HG03442 (cell line): ENCODE results near the gene C19orf38.
A peak's percentile ranks its signal among the peaks of the same experiment; 100 is the strongest.
"Not testable (repeated sequence)": the region's sequence is repeated elsewhere in the genome, so short reads cannot be mapped to it uniquely, and the experiment has no call there.

Experiments
- ATAC-seq: cut with Tn5 transposase; IDR thresholded peaks from one replicate; pipeline ENCODE4 v1.9.1; 2021; ENCODE audit warnings: mild to moderate bottlenecking, moderate library complexity; ENCODE audit not compliant: unreplicated experiment

C19orf38 gene

DNA sequence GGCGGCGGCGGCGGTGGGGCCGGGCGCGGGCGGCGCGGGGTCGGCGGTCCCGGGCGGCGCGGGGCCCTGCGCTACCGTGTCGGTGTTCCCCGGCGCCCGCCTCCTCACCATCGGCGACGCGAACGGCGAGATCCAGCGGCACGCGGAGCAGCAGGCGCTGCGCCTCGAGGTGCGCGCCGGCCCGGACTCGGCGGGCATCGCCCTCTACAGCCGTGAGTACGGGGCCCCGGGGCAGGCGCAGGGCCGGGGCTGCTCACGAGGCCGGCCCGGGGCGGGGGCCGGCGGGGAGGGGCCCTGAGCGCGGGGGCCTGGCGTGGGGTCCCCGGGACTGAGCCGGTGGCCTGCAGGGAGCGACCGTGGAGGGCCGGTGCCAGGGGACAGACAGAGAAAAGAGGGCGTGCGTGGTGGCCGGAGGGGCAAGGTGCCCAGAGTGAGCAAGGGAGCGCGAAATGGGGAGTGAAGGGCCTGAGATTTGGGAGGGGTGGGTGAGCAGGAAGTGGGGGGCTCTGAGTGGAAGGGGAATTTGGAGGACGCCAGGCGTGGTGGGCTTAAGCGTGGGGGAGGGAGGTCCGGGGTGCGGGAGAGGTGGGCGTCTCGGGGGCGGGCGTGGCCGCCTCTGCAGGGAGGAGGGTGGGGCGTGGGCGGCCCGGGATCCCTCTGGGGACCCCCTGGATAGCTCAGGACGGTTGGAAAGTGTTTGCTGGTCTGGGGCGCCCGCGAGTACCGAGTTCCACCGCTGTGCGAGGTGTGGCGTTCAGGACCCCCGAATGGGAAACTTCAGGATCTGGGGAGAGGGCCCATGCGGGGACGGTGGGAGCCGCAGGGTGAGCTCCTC lies 23.7 kb downstream of the C19orf38 start:
- peak; percentile 15 for ATAC-seq

DNA sequence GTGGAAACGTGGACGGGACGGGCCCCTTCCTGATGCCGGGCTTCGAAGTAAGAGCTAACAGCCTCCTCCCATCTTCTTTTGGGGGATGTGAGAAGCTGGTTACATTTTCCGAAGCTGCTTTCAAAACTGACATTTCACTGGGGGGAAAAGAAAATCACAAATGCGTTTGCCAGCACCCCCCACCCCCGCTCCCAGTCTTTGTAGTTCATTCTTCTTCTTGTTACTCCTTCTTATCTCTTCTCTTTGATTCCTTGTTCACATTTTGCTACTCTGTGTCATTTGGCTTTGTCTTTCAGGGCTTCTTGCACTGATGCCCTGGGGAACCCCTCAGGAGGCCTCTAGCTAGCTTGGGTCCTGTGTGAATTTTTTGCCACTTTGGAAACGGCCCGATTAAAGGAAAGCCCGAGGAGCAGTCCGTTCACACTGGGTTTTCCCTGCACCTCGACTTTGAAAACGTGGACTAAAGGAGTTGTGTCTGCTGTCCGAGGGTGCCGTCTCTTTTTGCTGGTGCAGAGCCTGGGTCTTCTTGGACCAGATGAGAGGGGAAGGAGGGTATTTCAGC lies 24.4 kb downstream of the C19orf38 start:
- ATAC-seq = no peak

DNA sequence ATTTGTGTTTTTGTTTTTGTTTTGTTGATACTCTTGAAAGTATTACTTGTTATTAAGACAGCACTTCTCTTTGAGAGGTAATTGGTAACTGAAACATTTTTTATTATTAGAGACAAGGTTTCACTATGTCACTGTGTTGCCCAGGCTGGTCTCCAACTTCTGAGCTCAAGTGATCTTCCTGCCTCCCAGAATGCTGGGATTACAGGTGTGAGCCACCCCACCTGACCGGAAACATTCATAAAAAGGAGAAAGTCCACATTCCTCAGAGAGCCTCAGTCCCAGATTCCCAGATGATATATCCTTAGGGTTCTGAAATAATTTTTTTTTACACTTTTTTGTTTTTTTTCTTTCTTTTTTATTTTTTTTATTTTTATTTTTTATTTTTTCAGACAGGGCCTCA lies 25.8 kb downstream of the C19orf38 start:
- ATAC-seq = no peak

DNA sequence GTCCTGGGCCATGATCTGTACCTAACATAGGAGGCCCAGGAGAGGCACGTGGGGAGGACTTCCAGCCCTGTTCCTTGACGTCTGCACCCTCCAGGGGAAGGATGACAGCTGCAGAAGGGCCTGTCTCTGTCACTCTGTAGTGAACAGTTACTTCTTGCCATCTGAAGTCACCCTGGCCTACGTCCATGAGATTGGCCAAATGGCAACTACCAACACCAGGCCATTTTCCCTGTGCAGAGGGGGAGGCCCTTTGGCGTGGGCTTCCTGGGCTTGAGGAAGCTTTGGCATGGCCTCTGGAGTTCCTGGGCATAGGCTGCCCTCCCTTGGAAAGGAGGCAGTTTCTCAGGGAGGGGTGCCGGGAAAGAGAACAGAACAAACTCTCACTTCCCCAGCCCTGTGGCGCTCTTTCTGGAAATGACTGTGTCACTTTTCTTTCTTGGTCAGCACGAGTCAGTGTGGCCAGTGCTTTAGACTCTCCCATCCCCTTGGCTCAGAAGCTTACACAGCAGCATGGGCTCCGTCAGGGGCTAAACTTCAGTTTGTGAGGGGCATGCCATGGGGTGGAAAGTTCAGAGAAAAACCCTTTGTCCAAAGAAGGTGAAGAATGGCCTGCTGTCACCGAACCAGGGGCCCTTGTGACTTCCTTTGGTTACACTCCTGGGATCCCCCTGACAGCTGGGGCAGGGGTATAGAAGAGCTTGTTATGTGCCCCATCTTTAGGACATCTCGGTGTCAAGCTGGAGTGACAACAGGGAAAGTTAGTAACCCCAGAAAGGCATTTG lies 28.4 kb downstream of the C19orf38 start:
- ATAC-seq = no peak

DNA sequence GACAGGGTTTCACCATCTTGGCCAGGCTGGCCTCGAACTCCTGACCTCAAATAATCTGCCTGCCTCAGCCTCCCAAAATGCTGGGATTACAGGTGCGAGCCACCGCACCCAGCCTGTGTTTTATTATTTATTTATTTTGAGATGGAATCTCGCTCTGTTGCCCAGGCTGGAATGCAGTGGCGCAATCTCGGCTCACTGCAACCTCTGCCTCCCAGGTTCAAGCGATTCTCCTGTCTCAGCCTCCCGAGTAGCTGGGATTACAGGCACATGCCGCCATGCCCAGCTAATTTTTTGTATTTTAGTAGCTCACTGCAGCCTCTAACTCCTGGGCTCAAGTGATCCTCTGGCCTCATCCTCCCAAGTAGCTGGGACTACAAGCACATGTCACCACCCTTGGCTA lies 29.4 kb downstream of the C19orf38 start:
- not testable (repeated sequence) for ATAC-seq

DNA sequence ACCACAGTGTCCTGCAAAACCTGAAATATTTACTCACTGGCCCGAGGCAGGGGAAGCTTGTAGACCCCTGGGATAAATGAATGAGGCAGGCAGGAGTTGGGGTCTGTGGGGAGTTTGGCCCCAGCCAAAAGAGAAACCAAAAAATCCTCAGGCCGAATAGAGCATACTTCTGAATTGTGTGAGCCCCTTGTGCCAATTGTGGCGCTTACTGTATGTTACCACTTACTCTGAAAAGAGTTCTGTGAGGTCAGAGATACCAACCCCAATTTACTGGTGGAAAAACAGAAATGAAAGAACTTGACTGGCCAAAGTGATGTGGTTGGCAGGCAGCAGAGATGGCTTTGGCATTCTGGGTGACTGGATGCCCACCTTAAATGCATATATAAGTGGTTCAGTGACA lies 30.0 kb downstream of the C19orf38 start:
- no peak for ATAC-seq

DNA sequence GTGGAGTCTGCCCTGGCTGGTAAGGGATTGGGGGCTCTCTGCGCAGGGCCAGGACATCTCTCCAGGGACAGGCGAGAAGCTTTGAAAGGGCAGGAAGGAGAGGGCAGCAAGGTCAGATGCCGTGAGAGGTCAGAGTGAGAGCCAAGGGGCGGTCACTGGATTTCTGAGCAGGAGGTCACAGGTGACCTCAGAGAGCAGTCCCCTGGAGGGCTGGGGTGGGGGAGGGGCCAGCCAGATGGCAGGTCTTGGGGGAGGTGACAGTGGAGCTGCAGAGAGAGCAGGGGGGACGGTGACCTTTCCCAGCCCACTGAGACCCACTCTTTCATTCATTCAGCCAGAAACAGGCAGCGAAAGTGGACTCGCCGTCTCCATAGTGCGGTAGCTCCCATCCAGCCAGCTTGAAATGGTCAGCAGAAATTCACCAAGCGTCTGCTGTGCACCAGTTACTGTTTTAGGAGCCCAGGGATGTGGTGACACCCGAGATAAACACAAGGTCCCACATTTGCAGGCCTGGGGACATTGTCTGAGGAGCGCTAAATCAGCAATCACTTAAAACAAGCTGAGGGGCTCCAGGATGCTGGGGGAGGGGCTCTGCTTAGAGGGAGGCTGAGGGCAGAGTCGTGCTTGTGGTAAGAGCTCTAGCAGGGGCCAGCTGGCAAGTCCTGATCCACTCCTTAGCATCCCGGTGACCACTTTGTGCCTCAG lies 33.3 kb downstream of the C19orf38 start:
- no peak for ATAC-seq

DNA sequence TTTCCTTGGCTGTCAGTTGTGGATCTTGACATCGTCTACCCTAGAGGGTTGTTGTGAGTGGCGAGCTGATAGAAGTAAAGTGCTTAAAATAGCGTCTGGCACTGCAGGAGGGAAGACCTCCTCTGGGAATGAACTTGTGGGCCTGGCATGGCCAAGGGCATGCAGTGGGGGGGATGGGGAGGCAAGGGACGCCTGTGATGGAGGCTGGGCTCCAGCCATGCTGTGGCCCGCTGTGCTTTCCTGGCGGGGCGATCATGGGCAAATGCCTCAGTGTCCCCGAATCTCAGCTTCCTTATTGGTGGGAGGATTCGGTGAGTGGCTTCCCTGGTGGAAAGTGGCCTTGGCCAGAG lies 33.9 kb downstream of the C19orf38 start:
- no peak for ATAC-seq

DNA sequence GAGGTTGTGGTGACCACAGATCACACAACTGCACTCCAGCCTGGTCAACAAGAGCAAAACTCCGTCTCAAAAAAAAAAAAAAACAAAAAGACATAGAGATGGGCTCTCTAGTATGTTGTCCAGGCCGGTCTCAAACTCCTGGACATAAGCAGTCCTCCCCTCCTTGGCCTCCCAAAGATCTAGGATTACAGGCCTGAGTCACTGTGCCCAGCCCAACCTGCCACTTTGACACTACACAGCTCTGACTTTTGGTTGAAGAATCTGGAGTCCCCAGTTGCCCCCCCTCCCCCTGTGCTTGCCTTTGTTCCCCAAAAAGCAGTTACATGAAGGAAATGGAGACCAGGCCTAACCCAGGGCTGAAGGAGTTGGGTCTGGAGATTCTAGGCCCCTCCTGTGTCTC lies 36.1 kb downstream of the C19orf38 start:
- ATAC-seq = no peak

DNA sequence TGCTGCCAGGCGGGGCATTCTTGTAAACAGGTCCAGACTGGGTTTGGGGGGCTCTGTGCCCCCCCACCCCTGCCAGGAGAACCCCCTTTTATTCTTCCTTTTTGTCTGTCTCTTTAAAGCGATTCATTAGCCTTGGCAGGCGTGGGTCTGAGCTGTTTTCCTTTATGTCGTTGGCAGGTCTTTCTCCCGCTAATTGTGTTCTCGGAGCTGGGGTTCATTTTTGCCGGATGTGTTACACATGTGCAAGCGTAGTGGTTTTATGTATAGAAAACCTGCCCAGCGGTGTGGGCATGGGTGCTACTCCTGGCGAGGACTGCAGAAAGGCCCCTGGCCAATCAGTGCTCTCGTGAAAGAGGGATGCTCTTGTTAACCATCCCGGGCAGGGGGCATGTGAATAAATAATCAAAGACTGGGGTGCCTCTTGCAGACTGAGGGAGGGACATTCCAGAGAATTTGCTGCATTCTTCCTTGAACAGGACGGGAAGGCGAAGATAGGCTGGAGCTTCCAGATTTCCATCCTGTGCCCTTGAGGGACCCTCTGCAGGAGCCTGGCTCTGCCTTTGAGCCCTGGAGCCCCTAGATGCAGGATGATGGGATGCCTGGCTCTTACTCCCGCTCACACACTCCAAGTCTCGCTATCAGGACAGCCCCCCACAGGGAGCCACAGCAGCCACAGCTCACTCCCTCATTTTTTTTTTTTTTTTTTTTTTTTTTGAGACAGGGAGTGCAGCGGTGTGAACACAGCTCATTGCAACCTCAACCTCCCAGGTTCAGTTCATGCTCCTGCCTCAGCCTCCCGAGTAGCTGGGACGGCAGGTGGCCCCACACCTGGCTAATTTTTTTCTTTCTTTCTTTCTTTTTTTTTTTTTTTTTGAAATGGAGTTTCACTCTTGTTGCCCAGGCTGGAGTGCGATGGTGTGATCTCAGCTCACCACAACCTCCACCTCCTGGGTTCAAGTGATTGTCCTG lies 37.3 kb downstream of the C19orf38 start:
- ATAC-seq = no peak

DNA sequence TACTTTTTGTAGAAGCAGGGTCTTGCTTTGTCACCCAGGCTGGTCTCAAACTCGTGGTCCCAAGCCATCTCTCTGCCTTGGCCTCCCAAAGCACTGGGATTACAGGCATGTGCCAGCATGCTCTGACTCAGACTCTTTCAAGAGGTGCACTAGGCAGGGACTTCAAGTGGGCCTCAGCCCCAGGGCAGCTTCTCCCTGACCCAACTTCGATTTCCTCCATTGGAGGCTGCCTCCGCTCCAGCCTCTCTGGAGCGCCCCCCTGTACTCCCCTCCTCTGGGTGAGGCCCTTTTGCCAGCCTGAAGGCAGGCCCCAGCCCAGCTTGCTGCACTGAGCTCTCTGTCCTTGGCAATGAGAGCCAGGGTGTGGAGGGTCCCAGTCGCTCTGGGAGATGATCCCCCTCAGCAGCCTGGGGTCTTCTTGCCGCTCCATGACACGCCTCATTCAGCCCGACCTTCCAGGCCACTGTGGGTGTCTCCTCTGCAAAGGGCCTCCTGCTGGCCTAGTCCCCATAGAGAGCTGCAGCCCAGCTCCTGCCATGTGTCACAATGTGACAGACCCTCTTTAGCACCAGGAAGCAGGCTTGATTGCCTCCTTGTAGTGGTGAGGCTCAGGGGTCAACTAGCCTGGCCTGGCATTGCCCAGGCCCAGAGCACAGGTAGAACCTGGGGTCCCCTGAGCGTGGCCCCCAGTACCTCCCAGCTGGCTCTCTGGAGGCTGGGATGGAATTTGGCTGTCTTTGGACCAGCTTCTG lies 39.6 kb downstream of the C19orf38 start:
- ATAC-seq = no peak

DNA sequence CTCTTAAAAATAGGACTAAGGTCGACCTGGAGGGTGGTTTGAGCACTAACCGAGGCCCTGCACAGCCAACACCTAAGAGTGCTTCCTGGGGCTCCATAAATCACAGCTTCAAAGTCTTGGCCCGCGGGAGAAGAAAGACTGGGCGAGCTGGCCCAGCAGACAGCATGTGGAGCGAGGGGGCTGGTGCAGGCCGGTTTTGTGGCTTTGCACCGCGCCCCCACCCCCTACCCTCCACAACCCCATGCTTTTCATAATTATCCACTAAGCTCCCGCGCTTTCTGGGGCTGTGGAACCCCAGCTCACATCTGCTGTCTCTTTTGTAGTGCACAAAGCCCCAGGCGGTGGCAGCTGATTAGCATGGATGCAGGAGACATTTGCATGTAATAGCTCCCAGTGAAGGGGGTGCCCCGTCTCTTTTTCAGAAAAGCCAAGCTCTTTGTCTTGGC lies 40.2 kb downstream of the C19orf38 start:
- ATAC-seq = no peak

DNA sequence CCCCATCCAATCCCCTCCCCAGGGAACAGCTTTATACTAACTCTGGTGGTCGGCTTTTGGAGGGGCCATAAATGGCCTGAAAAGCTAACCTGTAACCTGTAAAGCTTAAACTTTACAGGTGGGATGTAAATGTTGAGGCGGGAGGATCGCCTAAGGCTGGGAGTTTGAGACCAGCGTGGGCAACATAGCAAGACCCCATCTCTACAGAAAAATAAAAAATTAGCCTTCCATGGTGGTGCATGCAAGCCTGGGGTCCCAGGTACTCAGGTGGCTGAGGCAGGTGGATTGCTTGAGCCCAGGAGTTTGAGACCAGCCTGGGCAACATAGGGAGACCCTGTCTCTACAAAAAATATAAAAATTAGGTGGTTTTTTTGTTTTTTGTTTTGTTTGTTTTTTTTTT lies 41.7 kb downstream of the C19orf38 start:
- ATAC-seq = no peak

DNA sequence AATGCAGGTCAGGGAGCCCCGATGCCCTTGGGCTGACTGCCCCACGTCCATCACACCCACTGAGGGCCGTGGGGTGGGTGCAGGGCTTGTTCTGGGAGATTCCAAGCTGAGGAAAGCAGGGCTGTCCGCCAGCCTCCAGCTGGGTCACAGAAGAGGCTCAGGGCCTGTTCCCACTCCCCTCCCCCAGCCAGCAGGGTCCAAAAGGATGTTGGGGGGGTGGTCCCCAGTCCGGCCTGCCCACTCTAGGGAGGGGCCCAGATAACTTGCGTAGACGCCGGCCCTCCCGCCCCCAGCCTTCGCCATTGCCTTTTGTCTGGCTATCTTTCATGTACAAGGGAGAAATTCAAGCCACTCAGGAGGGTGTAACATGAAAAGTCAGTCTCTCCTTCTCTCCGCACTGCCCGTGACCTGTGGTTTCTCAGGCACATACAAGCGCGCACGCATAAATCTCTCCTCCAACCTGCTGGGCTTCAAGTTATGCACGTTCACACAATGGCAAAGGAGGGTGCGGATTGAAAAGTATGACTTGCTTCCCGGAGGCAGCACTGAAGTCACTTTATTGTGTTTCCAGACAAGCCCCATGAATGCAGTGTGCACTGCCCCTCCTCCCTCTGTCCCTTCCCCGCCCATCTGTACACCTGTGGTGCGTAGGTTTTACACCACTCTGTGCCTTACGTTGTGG lies 43.3 kb downstream of the C19orf38 start:
- ATAC-seq = no peak

DNA sequence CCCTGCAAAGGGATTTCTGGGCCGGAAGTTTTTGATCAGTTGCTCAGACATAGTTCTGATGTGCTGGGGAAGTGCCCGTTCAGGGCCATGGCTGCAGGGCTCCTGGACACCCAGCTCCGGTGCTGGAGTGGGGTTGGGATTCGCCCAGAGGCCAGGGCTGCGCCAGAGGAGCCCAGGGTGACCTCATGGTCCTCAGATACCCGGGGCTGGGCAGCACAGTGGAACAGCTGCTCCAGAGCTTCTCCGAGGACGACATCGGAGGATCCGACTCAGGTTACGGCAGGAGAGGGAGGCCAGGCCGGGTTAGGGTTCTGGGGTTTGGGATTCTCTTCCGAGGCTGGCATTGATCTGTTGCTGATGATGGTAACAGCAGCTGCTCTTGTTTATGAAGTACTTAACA lies 44.0 kb downstream of the C19orf38 start:
- no peak for ATAC-seq

DNA sequence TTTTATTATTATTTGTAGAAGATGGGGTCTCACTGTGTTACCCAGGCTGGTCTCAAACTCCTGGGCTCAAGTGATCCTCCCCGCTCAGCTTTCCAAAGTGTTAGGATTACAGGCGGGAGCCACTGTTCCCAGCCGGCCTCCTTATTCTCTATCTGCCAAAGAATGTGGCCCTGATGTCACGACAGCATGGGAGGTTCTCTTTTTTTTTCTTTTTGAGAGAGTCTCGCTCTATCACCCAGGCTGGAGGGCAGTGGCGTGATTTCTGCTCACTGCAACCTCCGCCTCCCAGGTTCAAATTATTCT lies 46.6 kb downstream of the C19orf38 start:
- ATAC-seq = no peak

DNA sequence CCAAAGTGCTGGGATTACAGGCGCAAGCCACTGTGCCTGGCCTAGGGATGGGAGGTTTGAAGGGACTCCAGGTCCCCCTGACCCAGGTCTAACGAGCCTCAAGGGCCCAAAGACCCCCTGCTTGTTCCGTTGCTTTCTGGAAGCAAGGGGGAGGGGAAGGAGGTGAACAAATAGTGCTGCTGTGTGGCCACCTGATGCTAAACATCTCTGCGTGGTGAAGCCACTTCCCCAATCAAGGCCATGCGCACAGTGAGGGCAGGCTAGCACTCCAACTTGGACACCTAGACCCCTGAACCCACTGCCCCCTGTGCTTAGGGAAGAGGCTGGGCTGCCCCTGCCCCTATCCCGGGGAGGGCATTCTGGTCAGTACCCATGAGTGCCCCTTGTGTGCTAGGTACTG lies 47.1 kb downstream of the C19orf38 start:
- no peak for ATAC-seq

DNA sequence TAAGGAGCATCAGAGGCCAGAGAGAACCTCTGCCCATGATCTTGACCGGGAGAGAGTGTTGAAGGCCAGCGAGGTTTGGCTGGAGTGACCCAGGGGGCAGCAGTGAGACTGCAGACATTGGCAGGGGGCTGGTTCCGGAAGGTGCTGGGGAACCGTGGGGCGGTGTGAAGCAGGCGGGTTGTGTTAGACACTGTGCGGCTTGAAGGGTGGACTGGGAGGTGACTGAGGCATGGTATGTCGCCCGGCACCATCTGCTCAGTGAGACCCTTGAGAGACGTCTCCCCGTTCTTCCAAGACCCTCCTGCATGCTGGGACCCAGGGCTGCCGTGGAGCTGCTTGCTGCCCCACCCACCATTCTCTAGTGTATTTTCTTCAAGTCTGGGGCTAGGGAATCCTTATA lies 47.7 kb downstream of the C19orf38 start:
- no peak for ATAC-seq

DNA sequence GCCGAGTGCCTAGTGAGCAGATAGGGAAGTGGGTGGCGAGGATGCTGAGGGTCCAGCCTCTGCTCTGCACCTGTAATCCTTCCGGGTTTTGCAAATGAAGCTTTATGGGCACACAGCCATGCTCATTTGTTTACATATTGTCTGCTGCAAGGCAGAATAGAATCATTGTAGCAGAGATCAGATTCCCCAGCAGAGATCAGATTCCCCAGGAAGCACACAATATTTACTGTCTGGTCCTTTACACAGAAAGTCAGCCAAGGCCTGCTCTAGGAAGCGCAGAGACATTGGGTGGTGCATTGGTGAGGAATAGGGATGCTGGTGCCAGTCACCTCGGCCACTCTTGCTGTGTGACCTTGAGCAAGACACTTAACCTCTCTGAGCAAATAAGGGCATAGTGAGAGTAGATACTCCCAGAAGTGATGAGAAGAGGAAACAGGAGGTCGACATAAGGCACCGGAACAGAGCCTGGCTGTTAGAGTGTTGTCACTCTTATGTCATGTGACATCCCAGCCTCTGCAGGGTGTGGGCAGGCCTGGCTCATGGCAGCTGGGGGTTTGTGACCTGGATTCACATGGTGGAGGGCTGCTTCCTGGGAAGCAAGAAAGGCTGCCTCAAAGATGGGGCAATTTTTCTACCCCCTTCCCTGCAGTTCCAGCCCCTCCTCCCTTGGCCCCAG lies 48.8 kb downstream of the C19orf38 start:
- ATAC-seq = no peak
